HuH-7 (cell line): Measurements from ENCODE around the gene CBFA2T3.
A peak's percentile ranks its signal among the peaks of the same experiment; 100 is the strongest.
"Not testable (repeated sequence)": the region's sequence is repeated elsewhere in the genome, so short reads cannot be mapped to it uniquely, and the experiment has no call there.

Experiments used
- DNase-seq: peaks from one replicate; pipeline ENCODE4 v3.0.0; 2011; ENCODE audit warnings: low spot score

The CBFA2T3 gene

DNA sequence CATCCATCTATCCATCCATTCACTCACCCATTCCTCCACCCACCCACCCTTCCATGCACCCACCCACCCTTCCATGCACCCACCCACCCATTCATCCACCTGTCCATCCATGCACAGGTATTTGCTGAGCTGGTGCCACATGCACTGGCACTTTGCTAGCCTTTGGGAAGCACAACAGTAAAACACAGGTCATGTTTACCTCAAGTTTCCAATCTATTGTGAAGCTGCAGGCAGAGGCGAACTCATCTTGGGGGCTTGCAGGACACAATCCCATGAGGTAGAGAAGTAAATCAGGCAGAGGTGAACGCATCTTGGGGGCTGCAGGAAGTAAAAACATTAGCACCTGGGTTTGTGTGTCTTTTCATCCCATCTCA is 35.6 kb upstream of the CBFA2T3 start:
- DNase-seq: no peak

DNA sequence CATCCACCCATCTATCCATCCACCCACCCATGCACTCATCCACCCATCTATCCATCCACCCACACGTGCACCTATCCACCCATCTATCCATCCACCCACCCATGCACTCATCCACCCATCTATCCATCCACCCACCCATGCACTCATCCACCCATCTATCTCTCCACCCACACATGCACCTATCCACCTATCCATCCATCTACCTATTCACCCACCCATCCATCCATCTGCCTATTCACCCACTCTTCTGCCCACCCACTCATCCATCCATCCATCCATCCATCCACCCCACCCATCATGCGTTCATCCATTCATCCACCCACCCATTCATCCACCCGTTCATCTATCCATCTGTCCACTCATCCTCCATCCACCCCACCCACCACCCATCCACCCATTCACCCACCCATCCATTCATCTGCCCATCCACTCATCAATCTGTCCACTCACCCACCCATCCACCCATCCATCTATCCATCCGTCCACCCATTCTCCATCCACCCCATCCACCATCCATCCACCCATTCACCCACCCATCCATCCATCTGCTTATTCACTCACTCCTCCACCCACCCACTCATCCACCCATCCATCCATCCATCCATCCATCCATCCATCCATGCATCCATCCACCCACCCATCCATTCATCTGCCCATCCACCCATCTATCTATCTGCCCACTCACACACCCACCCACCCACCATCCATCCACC is 35.1 kb upstream of the CBFA2T3 start:
- DNase-seq: no peak

DNA sequence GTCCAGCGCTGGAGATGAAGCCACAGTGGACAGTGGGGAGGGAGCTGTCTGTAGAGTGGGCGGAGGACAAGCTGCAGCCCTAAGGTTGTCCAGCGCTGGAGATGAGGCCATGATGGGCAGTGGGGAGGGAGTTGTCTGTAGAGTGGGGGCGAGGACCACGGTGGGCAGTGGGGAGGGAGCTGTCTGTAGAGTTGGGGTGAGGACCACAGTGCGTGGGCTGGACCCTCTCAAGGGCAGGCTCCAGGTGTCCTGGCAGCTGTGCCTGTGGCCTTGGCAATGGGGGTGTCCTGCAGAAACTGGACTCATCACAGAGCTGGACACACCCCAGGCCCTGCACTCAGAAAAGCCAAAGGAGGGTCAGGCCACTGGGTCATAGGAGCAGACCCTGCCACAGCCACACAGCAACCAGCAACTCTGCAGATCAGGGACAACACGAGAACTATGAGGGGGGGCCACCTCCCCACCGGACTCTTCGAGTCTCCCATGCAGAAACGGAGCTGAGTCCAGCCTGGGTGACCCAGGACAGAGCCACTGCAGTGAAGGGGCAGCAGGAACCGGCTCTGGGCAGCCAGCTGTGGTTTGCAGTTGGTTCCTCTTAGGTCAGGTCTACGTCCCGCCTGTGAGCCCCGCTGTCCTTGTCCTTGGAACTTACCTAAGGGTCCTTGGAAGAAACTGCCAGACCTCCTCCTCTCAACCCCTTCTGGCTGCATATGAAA is 33.4 kb upstream of the CBFA2T3 start:
- no peak for DNase-seq

DNA sequence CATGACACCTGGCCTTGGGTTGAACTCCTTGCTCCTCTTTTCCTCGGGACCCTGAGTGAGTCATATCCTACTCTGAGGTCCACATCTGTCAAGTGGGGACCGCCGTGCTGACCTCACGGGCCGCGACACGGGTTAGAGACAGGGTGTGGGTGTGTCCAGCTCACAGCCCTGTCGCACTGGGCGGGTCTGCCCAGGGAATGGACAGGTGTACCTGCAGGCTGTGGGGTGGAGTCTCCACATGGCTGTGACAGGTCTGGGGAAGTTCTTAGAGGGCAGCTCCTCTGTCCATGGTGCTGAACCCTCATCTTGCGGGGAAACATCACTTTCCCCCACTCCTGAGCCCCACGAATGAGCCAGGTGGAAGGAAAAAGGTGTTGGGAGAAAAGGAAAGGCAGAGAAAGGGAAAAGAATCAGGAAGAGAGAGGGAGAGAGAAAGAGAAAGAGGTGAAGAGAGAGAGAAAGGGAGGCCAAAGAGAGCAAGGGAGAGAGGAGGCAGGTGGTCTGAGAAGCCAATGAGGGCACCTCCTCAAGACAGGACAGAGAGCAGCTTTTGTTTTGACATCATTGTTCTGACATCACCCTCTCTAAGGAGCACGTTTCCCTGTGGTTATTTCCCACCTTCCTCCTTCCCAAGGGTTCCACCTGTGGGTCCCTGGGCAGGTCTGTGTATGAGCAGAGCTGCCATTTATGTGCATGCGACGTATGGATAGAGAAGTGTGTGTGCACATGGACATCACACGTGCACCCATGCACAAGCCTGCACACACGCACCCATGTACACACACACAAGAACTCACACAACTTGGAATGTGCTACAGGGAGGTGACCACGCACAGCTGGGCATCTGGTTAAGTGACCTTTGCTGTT is 32.6 kb upstream of the CBFA2T3 start:
- peak; percentile 71 for DNase-seq

GRCh38 chr16:89008796-89009195 is 31.8 kb upstream of the CBFA2T3 start:
- DNase-seq: not testable (repeated sequence)

DNA sequence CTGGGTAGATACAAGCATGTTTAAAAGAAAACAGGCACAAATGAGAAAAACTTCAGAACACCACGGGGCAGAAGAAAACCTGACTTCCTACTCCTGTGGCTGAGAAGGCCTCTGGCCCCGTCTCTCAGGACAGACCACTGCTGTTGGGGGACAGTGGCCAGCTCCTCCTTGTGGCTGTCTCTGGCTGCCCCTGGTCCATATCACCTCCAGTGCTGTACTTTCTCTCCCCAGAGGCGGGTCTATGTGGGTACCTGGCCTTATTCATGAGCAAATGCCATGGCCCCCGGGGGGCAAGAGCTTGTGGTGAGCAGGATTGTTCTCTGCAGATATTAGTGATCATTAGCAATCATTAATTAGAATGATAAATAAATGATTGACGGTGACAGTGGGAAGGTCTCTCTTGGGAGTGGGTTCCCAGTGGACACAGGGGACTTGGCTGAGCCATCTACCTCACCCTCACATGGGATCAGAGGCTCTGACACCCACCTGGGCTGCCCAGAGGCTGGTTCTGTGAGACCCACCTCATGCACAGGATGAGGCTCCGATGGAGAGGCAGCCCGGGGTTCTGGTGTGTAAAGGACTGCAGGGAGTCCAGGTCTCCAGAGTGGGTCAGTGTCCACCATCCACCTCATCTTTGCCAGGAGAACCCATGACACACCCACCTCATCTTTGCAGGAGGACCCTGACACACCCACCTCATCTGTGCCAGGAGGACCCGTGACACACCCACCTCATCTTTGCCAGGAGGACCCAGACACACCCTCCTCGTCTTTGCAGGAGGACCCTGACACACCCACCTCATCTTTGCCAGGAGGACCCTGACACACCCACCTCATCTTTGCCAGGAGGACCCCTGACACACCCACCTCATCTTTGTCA is 30.6 kb upstream of the CBFA2T3 start:
- DNase-seq: no peak

- no peak for DNase-seq
Measured at GRCh38 chr16:89006036-89006752, 29.2 kb upstream of the CBFA2T3 start.

- no peak for DNase-seq
Measured at GRCh38 chr16:89005201-89006035, 28.4 kb upstream of the CBFA2T3 start.

- no peak for DNase-seq
Measured at GRCh38 chr16:89004209-89004831, 27.3 kb upstream of the CBFA2T3 start.

DNA sequence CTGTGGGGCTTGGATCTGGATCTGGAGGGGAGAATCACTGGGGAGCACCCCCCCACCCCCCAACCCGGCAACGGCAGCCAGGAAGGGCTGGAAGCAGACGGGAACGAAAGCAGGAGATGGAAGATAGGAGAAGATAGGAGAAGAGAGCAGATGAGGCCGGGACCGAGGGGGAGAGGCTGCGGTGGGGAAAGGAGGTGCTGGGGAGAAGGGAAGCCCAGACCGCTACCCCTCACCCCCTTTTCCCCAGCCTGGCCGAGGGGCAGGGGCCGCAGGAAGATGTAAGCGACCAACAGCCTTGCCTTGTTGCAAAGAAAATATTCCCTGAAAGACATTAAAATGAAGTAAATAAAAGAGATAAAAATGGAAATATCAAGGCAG is 26.8 kb upstream of the CBFA2T3 start:
- no peak for DNase-seq

DNA sequence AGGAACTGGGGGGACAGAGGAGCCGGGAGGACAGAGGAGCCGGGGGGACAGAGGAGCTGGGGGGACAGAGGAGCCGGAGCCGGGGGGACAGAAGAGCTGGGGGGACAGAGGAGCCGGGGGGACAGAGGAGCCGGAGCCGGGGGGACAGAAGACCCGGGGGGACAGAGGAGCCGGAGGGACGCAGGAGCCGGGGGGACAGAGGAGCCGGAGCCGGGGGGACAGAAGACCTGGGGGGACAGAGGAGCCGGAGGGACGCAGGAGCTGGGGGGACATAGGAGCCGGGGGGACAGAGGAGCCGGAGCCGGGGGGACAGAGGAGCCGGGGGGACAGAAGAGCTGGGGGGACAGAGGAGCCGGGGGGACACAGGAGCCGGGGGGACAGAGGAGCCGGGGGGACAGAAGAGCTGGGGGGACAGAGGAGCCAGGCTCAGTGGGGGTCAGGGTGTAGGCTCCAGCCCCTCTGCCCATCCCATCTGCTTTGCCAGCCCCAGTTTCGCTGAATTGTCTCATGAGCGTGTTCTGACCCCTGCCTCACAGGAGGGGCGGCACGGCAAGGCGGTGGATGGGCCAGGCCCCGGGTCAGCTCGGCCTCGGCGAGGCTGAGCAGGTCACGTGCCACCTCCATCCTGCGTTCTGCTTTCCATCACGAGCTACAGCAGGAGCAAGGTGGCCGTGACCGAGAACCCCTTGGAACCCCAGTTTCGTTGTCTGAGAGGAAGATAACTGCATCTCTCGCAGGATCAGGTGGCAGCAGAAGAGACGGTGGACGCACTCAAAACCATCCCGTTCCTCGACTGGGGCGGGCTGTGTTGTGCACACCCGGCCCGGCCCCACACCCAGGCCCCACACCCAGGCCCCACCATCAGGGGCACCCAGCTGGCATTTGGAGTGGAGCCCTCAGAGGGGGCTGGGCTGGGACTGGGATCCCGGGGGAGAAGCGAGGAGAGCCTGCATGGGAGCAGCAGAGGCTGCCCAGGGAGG is 26.1 kb upstream of the CBFA2T3 start:
- no peak for DNase-seq

DNA sequence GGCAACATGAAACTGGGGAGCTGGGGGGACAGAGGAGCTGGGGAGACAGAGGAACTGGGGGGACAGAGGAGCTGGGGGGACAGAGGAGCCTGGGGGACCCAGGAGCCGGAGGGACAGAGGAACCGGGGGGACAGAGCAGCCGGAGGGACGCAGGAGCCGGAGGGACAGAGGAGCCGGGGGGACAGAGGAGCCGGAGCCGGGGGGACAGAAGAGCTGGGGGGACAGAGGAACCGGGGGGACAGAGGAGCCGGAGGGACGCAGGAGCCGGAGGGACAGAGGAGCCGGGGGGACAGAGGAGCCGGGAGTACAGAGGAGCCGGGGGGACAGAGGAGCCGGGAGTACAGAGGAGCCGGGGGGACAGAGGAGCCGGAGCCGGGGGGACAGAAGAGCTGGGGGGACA is 25.1 kb upstream of the CBFA2T3 start:
- not testable (repeated sequence) for DNase-seq

DNA sequence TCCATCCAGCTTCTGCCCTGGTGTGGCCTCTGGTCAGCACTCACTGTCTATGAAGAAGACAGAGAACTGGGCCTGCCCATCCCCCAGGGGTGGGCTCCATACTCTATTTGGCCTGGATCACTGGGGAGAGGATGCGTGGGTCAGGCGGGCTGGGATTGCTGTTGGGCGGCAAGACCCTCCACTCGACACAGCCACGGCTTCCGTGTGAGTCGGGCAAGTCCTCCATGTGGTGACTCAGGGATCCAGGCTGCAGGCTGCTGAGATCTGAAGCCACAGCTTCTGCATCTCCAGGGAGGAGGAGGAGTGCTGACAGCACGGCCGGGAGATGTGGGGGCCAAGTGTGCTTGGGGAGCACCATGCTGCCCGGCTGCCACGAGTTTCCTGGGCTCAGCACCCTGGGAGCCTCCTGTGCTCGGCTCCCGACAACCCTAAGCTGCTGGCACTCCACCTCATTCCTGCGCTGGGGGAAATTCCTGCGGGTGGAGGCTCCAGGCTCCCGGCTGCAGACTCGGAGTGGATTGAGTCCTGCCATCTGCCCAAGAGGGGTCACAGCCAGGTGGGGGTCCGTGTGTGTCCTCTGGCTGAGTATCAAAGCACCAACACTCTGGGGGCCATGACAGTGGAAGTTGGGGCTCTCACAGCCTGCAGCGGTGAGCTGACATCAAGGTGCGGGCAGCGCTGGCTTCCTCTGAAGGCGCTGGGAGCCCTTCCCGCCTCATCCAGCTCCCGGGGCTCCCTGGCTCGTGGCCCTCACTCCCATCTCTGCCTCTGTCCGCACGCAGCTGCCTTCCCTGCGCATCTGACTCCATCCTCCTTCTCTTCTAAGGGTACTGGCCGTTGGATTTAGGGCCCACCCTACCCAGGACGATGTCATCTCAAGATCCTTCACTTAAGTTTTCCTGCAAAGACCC is 24.4 kb upstream of the CBFA2T3 start:
- DNase-seq: no peak

DNA sequence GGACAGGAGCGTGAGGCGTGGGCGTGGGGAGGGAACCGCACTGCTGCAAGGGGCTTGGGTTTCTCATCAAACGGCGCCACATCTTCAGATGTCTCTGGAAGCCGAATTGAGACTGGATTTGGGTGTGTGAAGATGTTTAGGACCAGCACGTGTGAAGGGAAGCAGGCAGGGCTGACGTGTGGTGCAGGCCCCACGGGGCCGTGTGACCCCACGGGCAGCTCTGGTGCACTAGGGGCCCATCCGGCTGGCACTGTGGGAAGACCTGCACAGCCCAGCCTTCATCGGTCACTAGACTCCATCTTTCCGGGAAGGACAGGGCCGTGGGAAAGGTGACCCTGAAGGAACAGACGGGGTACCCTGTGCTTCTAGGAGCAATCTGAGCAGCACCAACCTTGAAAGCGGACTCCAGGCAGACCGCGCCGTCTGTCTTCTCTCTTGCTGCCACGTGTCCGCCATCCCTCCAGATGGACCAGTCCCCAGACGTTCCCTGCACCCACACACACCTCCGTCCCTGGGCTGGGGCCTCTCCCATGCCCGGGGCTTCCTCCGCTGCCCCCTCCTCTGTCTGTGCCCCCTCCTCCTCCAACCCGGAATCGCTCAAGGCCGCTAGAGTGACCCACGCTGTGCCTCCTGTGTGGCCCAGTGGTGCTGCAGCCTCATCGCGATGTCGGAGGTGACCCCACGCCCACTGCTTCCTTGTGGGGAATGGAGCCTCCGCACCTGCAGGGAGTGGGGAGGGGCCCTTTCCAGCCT is 23.4 kb upstream of the CBFA2T3 start:
- DNase-seq: no peak

DNA sequence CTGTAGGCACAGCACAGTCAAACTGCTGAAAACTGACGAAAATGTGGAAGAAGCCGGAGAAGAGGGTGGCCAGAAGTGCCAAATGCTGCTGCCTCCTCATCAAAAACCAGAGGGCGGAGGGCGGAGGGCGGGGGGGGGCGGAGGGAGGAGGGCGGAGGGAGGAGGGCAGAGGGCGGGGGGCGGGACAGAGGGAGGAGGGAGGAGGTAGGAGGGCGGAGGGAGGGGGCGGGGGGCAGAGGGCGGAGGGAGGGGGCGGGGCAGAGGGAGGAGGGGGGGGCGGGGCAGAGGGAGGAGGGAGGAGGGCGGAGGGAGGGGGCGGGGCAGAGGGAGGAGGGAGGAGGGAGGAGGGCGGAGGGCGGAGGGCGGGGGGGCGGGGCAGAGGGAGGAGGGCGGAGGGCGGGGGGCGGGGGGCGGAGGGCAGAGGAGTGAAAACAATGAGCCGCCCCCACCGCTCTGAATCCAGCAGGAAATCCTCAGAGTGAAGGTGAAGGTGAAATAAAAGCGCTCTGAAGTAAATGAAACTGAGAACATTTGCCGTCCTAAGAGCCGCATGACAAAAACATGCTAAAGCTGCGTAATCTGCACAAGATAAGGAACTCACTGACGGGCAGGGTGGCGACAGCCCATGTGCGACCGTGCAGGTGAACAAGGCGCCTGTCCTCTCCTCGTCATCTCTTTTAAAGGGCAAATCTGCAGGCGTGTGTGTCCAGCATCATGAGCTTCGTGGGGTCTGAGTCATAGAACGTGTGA is 22.6 kb upstream of the CBFA2T3 start:
- DNase-seq: no peak
